ENCODE results near the gene SGPP1. TPM values are rescaled to one million over a fixed set of nuclear protein-coding genes. Genes with fewer than 3 reads are reported as not detected.

Gene SGPP1
- polyA plus RNA-seq, 1 donor (not counting 4 experiments of a cell fraction or from before 2014, with no cell fraction given) = 28.7 TPM

Small RNAs within 50 kb of the gene (small RNA-seq; reads per million reads assigned to genes)
- gene AL161670.1 (ENCODE audit: insufficient read length in 3 of 3, low read depth in 3 of 3, low replicate concordance in 1 of 3) (0 reads per million in 3 experiments), gene RF00012 (ENCODE audit: insufficient read length in 3 of 3, low read depth in 3 of 3, low replicate concordance in 1 of 3) (0 reads per million in 3 experiments), gene RNU7-116P (ENCODE audit: insufficient read length in 3 of 3, low read depth in 3 of 3, low replicate concordance in 1 of 3) (0 reads per million in 3 experiments)

Other genes starting within 250 kb of the SGPP1 start
- gene PPP2R5E, start 184.7 kb downstream of the SGPP1 start, polyA plus RNA-seq = 11.2 to 23.4 TPM (median 22.7 TPM) in 3 replicates
- 6.4 to 14.3 TPM (median 9.4 TPM) in 3 replicates for gene WDR89, start 86.2 kb downstream of the SGPP1 start, polyA plus RNA-seq
- 9.5 to 11.0 TPM (median 9.9 TPM) in 3 replicates for gene SYNE2, start 124.9 kb upstream of the SGPP1 start, polyA plus RNA-seq